Myocyte (in vitro differentiated cells): Measurements from ENCODE around the gene UBE2J2. TPM values are rescaled to one million over a fixed set of nuclear protein-coding genes. Genes with fewer than 3 reads are reported as not detected.

ENCODE experiments used
- DNase-seq: peaks from one replicate; pipeline ENCODE4 v3.0.0-alpha.2; 2012; ENCODE audit warnings: low read depth
- total RNA-seq: library from RNA; depleted of rRNA; stranded (reverse); fragments of >200 nt; gene quantifications from 2 replicates; pipeline ENCODE4 v1.2.3, GENCODE V29; 2014

UBE2J2 gene
- total RNA-seq, 1 donor from 2014 or later = 52.2 TPM

DNA sequence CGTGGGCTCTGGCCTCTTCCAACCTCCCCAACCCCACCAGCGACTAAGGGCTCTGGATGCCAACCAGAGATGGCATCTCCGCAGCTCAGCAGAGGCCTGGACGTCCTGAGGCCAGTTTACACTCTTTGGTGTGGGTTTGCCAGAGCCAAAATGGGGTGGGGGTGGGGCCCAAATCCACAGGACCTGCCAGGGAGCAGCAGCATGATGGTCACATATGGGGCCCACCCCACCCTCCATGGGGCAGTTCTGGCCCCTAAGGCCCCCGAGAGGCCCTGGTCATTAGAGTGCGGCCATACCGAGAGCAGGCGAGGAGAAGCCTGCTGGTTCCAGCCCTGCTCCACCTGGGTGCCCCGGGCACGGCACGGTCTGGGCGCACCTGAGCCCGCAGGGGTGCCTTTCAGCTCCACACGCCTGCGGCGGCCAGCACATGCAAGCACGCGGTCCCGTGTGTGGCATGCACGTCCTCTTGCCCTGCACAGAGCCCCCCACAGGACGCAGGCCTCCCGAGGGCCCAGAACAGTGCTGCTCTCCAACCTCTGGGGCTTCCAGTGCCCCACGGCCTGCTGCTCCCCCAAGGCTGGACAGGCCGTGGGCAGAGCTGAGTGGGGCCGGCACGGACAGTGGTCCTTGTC lies 31.9 kb downstream of the UBE2J2 start:
- no peak for DNase-seq

DNA sequence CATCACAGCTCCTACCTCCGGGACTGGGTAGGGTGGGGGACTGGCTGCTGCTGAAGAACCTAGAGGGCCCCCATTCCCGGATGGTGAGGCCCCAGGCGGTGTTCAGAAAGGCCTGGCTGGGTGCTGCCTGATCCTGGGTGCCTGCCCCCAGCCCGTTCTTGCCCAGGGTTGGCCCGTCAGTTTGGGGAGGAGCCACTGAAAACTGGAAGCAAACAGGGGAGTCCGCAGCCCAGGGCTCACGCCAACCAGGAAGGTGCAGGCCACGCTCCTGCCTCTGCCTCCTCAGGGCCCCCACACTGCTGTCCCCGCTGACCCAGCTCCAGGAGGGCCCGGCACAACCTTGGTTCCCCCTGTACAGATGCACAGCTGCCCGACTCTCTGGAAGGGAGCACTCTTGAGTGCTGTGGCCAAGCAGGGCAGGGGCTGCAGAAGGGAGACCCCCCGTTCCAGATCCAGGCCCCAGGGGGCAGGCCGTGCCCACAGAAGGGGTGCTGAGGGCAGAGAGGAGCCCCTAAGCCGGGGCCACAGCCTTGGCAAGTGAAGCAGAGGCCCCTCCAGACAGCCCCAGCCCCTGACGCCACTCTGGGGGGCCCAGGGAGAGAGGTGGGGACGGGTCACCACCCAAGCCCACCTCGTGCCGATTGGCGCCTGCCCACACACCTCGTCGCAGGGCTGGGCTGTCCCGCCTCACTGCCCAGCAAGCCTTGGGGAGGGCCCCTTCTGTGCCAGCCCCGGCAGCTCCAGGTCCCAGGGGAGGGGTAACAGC lies 32.6 kb downstream of the UBE2J2 start:
- DNase-seq = no peak

DNA sequence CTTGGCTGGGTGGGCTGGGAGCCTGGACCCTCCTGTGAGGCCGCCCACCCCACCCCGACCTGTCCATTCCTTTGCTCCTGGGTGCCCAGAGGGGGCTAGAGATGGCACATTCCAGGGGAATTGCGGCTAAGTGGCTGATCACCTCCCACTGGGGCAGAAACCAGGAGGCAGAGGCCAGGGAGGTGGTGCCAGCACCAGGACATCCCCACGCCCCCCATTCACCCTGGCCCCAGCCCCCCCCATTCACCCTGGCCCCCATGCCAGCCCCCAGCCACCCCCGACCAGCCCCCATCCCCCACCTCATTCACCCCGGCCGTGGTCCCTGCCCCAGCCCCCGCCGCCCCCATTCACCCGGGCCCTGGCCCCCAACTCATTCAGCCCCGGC lies 33.3 kb downstream of the UBE2J2 start:
- no peak for DNase-seq

DNA sequence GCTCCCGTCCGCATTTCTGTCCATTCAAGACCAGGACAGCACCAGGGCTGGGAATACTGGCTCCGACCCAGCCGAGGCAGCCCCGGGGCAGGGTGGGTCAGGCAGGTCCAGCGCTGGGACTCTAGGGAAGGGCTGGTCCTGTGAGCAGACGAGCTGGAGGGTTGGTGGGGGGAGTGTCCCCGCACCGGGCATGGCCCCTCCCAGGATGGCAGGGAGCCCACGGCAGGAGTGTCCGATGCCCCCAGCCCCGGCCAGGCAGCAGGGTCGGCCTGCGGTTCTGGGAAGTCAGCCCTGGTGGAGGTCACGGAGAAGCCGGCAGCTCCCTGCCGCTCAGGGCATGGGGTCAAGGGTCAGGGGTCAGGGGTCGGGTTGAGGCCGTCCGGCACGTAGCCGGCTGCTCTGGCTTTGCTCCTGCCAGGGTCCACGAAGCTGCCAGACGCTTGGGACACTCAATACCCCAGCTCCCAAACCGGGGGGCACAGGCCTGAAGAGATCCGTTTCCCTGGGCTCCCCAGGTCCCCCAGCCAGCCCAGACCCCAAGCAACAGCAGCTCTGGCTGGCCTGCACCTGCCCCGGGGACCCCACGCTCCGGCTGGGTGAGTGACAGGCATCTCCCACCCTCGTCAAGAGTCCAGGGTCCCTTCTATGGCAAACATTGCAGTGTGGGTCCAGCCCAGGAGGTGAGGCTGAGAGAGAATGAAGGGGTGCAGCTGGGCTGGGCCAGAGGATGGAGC lies 33.9 kb downstream of the UBE2J2 start:
- DNase-seq = no peak

GRCh38 chr1:1239227-1239613 lies 34.4 kb downstream of the UBE2J2 start:
- DNase-seq = no peak

GRCh38 chr1:1238702-1239178 lies 34.9 kb downstream of the UBE2J2 start:
- DNase-seq = no peak

- DNase-seq = no peak
These were observed 35.6 kb downstream of the UBE2J2 start for GRCh38 chr1:1237874-1238701.

GRCh38 chr1:1236945-1237873 lies 36.4 kb downstream of the UBE2J2 start:
- DNase-seq = no peak

DNA sequence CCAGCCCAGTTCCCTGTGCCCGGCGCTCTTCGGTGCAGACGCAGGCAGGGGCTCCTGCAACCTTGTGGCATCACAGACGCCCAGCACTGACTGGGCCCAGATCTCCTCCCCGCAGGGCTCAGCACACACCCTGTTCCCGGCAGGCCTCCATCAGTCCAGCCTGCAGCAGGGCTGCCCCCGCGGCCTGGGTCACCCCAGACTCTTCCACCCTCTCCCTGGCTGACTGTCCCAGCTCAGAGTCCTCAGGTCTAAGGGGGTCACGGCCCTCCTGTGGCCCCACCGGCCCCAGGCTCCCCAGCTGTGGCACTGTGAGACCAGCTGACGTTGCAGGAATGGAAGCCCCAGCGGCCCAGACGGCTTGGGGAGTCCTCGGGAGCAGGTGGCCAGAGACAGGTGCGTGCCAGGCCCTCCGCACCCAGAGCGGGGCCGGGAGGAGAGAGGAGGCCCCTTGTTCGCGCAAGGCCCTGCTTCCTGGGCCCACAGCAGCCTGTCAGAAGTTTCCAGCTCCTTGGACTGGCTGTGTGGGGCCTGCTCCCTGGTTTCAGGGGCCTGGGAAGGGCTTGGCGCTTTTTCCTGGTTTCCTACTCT lies 37.4 kb downstream of the UBE2J2 start:
- DNase-seq = peak; percentile 62

DNA sequence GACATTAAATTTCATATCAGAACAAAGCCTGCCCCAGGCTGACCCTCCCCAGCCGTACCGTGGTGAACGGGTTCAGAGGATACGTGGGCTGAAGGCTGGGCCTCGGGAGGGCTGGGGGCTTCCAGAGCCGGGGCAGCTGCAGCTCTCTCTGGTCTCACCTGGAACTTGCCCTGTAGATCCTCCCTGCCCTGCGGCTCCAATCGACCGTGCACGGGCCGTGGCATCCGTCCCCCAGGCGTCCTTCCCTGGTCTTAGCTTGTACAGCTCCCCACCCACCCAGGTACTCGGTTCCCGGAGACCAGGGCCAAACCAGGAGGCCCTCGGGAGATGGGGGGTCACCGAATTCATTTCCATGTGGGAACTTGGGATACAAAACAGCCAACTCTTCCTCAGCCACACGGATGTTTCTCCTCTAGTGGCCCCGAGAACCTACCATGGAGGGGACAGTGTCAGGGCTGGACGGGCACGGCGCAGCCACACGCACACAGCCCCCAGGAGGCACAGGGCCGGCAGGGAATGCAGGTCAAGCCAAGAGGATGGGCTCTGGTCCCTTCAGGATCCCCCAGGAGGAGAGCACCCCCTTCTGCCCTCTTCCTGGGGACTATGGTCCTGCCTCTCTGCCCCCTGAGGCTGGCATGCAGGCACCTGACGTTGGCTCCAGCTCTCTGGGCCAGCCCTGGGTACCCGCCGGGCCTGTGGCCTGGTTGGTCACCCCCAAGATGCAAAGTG lies 38.5 kb downstream of the UBE2J2 start:
- DNase-seq = no peak

GRCh38 chr1:1234180-1234808 lies 39.4 kb downstream of the UBE2J2 start:
- DNase-seq = no peak

- no peak for DNase-seq
These were observed 40.1 kb downstream of the UBE2J2 start for GRCh38 chr1:1233567-1233892.

- no peak for DNase-seq
These were observed 40.7 kb downstream of the UBE2J2 start for GRCh38 chr1:1232796-1233566.

DNA sequence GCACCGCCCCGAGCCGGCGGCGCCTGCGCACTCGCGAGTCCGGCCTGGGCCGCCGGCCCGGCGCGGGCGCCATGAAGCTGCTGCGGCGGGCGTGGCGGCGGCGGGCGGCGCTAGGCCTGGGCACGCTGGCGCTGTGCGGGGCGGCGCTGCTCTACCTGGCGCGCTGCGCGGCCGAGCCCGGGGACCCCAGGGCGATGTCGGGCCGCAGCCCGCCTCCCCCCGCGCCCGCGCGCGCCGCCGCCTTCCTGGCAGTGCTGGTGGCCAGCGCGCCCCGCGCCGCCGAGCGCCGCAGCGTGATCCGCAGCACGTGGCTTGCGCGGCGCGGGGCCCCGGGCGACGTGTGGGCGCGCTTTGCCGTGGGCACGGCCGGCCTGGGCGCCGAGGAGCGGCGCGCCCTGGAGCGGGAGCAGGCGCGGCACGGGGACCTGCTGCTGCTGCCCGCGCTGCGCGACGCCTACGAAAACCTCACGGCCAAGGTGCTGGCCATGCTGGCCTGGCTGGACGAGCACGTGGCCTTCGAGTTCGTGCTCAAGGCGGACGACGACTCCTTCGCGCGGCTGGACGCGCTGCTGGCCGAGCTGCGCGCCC lies 41.4 kb downstream of the UBE2J2 start, which contains the start of gene B3GALT6:
B3GALT6 (plus strand) TSS at position 30 of the 588 bp plus-strand sequence; CDS start at position 72, 42 bp downstream.
- DNase-seq = no peak

GRCh38 chr1:1231400-1232207 lies 42.0 kb downstream of the UBE2J2 start, which contains the start of gene SDF4:
Gene SDF4, minus strand, starts transcription at chr1:1232001. Its CDS starts 3,229 bp downstream, at chr1:1228772.
- DNase-seq = peak; percentile 96

GRCh38 chr1:1230656-1231399 lies 42.8 kb downstream of the UBE2J2 start:
- DNase-seq = peak; percentile 78
